ENCODE data around the gene RAB27A. TPM values are rescaled to one million over a fixed set of nuclear protein-coding genes. Genes with fewer than 3 reads are reported as not detected.

Gene RAB27A
- total RNA-seq, 1 experiment from 2014 or later: 6.3 TPM

DNA sequence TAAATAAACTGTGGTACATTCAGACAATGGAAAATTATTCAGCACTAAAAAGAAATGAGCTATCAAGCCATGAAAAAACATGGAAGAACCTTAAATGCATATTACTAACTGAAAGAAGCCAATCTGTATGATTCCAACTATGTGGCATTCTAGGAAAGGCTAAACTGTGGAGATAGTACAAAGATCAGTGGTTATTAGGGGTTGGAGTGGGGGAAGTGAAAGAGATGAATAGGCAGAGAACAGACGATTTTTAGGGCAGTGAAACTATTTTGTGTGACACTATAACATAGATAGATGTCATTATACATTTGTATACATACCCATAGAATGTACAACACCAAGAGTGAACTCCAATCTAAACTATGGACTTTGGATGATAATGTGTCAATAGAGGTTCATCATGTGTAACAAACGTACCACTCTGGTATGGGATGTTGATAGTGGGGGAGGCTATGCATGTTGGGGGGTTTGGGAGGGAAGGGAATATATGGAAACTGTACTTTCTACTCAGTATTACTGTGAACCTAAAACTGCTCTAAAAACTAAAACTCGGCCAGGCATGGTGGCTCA, 29.0 kb downstream of the RAB27A start:
- no peaks in the 10 kb centered on the region for H3K27me3 ChIP-seq (ENCODE audit: low read length)
- H3K4me1 ChIP-seq (ENCODE audit: insufficient read depth, low read length): no peaks in the 10 kb centered on the region
- intact Hi-C loops (cut with micrococcal nuclease): no loop called here
- no peaks in the 10 kb centered on the region for H4K20me1 ChIP-seq (ENCODE audit: low read length)
- H3K36me3 ChIP-seq (ENCODE audit: low read depth, low read length): no peaks in the 10 kb centered on the region
- H3K4me3 ChIP-seq (ENCODE audit: low read length): no peak overlapping the region
- CTCF ChIA-PET: no interaction called here
- no peak overlapping the region for H3K27ac ChIP-seq (ENCODE audit: low read length)
- no peaks in the 10 kb centered on the region for H3K9me3 ChIP-seq (ENCODE audit: low read length)
- POLR2A ChIA-PET (ENCODE audit: unreplicated experiment): no interaction called here
- no TSS peak for BruUV-seq (replicated peaks)
- TF ChIP-seq EZH2 (IDR thresholded peaks at IDR 0.05; ENCODE audit: low read length, unreplicated experiment) (no peak), EZH2phosphoT487 (IDR thresholded peaks at IDR 0.05; ENCODE audit: borderline replicate concordance, low read length) (no peak)
- TF ChIP-seq, protein P1, sequence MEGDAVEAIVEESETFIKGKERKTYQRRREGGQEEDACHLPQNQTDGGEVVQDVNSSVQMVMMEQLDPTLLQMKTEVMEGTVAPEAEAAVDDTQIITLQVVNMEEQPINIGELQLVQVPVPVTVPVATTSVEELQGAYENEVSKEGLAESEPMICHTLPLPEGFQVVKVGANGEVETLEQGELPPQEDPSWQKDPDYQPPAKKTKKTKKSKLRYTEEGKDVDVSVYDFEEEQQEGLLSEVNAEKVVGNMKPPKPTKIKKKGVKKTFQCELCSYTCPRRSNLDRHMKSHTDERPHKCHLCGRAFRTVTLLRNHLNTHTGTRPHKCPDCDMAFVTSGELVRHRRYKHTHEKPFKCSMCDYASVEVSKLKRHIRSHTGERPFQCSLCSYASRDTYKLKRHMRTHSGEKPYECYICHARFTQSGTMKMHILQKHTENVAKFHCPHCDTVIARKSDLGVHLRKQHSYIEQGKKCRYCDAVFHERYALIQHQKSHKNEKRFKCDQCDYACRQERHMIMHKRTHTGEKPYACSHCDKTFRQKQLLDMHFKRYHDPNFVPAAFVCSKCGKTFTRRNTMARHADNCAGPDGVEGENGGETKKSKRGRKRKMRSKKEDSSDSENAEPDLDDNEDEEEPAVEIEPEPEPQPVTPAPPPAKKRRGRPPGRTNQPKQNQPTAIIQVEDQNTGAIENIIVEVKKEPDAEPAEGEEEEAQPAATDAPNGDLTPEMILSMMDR (conservative IDR thresholded peaks at IDR 0.05; ENCODE audit: low read depth, low read length): no peak
- H3K79me2 ChIP-seq (ENCODE audit: low read length): no peaks in the 10 kb centered on the region
- ATAC-seq (no peak), DNase-seq (no peak)
- no peaks in the 10 kb centered on the region for H3F3A ChIP-seq (ENCODE audit: low read length, unreplicated experiment)
- no peak overlapping the region for H3K9ac ChIP-seq (ENCODE audit: low read length)
- H3K4me2 ChIP-seq (ENCODE audit: low read length): no peak overlapping the region
- H2AFZ ChIP-seq (ENCODE audit: low read length): no peak overlapping the region
- no peaks in the 10 kb centered on the region for H3K9me2 ChIP-seq (replicated peaks; ENCODE audit: low read length)

DNA sequence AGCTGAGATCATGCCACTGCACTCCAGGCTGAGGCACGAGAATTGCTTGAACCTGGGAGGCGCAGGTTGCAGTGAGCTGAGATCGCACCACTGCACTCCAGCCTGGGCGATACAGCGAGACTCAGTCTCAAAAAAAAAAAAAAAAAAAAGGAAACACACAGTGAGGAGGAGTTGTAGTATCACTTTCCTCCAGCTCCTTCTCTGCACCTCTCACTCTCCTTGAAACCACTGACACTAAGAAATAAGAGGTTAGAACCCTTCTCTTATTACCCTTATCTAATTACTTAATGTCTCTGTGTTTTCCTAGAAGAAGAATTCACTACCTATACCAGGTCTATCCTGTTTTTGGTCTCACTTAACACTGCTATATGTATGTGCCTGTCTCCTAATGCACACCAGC, 31.7 kb downstream of the RAB27A start:
- TF ChIP-seq, protein P1 (conservative IDR thresholded peaks at IDR 0.05; ENCODE audit: low read depth, low read length): no peak
- TF ChIP-seq EZH2 (IDR thresholded peaks at IDR 0.05; ENCODE audit: low read length, unreplicated experiment) (no peak), EZH2phosphoT487 (IDR thresholded peaks at IDR 0.05; ENCODE audit: borderline replicate concordance, low read length) (no peak)
- Histone ChIP-seq H3K9me3 (ENCODE audit: low read length) (no peaks in the 10 kb centered on the region), H3K9me2 (replicated peaks; ENCODE audit: low read length) (no peaks in the 10 kb centered on the region), H3K4me2 (ENCODE audit: low read length) (no peak overlapping the region), H3K9ac (ENCODE audit: low read length) (no peak overlapping the region), H3K4me3 (ENCODE audit: low read length) (no peak overlapping the region), H3K36me3 (ENCODE audit: low read depth, low read length) (no peaks in the 10 kb centered on the region), H2AFZ (ENCODE audit: low read length) (no peak overlapping the region), H3K27me3 (ENCODE audit: low read length) (no peaks in the 10 kb centered on the region), H4K20me1 (ENCODE audit: low read length) (no peaks in the 10 kb centered on the region), H3K27ac (ENCODE audit: low read length) (no peak overlapping the region), H3F3A (ENCODE audit: low read length, unreplicated experiment) (no peaks in the 10 kb centered on the region), H3K4me1 (ENCODE audit: insufficient read depth, low read length) (no peaks in the 10 kb centered on the region), H3K79me2 (ENCODE audit: low read length) (no peaks in the 10 kb centered on the region)
- BruUV-seq (replicated peaks): no TSS peak
- CTCF ChIA-PET: no interaction called here
- ATAC-seq: no peak
- intact Hi-C loops (cut with micrococcal nuclease): no loop called here
- DNase-seq: no peak
- POLR2A ChIA-PET (ENCODE audit: unreplicated experiment): no interaction called here

DNA sequence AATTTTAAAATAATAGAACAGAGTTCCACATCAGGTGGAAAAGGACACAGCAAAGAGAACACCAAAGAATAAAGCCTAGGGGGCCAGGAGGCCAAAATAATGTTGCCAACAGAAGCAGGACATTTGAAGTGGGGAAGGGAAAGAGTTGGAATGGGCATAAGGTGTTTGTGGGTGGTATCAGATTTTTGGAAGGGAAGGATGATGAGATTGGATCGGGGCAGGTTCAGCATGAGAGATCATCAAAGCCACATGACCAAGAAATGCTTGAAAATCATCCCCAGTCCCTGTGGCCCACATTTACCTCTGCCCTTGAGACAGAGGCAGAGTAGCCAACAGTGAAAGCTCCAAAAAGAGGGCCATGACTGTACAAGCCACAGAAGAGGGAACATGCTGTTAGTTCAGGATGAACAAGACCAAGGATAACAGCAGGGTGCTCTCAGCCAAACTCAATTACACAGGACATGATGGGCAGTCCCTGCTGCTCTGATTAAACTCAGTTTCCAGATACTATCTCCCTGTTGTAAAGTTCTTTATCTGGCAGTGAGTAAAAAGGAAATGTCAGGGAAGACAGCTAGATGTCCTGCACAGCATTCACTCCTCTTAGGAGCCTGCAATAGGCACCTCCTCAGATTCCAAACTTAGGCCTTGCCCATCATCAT, 32.5 kb downstream of the RAB27A start:
- Histone ChIP-seq H3K79me2 (ENCODE audit: low read length) (no peaks in the 10 kb centered on the region), H3K9me3 (ENCODE audit: low read length) (no peaks in the 10 kb centered on the region), H3K9ac (ENCODE audit: low read length) (no peak overlapping the region), H3F3A (ENCODE audit: low read length, unreplicated experiment) (no peaks in the 10 kb centered on the region), H4K20me1 (ENCODE audit: low read length) (no peaks in the 10 kb centered on the region), H3K9me2 (replicated peaks; ENCODE audit: low read length) (no peaks in the 10 kb centered on the region), H2AFZ (ENCODE audit: low read length) (no peak overlapping the region), H3K4me3 (ENCODE audit: low read length) (no peak overlapping the region), H3K27me3 (ENCODE audit: low read length) (no peaks in the 10 kb centered on the region), H3K4me1 (ENCODE audit: insufficient read depth, low read length) (no peaks in the 10 kb centered on the region), H3K27ac (ENCODE audit: low read length) (no peak overlapping the region), H3K4me2 (ENCODE audit: low read length) (no peak overlapping the region), H3K36me3 (ENCODE audit: low read depth, low read length) (no peaks in the 10 kb centered on the region)
- CTCF ChIA-PET: no interaction called here
- DNase-seq (no peak), ATAC-seq (no peak)
- intact Hi-C loops (cut with micrococcal nuclease): no loop called here
- no TSS peak for BruUV-seq (replicated peaks)
- POLR2A ChIA-PET (ENCODE audit: unreplicated experiment): no interaction called here
- TF ChIP-seq EZH2 (IDR thresholded peaks at IDR 0.05; ENCODE audit: low read length, unreplicated experiment) (no peak), EZH2phosphoT487 (IDR thresholded peaks at IDR 0.05; ENCODE audit: borderline replicate concordance, low read length) (no peak)
- TF ChIP-seq, protein P1 (conservative IDR thresholded peaks at IDR 0.05; ENCODE audit: low read depth, low read length): no peak

All from PC-3 (cell line).